HG02759 (cell line): ENCODE results near the gene ZNF710.
A peak's percentile ranks its signal among the peaks of the same experiment; 100 is the strongest.

ENCODE experiments used
- ATAC-seq: cut with Tn5 transposase; IDR thresholded peaks from one replicate; pipeline ENCODE4 v1.9.1; 2021; ENCODE audit warnings: mild to moderate bottlenecking, moderate library complexity; ENCODE audit not compliant: unreplicated experiment

Gene ZNF710

DNA sequence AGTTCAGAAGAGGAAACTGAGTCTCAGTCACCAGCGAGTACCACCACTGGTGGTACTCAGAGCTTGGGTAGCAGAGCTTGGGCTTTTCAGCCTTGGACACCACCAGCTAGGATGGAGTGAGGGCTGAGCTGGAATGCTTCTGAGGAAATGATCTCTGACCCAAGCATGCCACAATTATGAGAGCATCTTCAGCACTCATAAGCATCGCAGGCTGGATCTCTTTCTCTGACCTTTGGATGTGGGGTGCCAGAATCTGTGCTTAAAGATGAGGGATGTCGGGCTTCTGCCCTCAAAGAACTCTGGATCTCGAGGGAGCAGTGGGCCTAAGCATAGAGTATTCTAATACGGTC lies 36.4 kb downstream of the ZNF710 start:
- ATAC-seq: no peak

- peak; percentile 79 for ATAC-seq
Observed at GRCh38 chr15:90037961-90038631, 37.0 kb downstream of the ZNF710 start.

DNA sequence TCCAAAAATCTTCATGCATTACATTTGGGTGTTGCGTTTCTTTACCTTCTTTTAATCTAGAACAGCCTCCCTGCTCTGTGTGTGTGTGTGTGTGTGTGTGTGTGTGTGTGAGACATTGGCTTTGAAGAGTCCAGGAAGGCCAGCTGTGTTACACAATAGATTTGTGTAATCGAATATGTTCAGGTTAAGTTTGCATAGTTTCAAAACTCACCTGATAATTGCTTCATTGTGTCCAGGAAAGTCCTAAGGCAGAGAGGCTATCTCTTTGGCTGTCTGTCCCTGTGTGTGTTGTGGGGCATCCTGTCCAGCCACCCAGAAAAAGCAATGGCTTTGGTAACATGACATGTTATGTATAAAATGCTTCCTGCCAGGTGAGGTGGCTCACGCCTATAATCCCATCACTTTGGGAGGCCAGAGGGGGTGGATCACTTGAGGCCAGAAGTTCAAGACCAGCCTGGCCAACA lies 37.5 kb downstream of the ZNF710 start:
- ATAC-seq: no peak

- ATAC-seq: no peak
Observed at GRCh38 chr15:90039996-90040395, 38.9 kb downstream of the ZNF710 start.

DNA sequence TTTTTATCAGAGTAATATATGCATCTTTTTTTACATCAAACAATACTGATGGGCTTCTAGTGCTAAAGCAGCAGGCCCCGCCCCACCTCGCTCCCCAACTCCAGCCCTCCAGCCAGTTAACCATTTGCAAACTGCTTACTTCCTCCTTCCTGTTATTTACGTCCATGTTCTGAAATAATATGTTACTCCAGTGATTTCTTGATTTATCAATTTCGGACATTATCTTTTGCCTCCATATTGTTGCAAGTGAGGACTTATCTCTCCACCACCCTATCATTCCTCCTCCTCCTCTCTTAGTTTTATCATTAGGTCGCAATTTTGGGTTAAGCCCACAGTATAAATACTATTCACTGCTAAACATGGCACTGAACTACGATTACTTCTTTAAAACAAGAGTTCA lies 39.5 kb downstream of the ZNF710 start:
- no peak for ATAC-seq

DNA sequence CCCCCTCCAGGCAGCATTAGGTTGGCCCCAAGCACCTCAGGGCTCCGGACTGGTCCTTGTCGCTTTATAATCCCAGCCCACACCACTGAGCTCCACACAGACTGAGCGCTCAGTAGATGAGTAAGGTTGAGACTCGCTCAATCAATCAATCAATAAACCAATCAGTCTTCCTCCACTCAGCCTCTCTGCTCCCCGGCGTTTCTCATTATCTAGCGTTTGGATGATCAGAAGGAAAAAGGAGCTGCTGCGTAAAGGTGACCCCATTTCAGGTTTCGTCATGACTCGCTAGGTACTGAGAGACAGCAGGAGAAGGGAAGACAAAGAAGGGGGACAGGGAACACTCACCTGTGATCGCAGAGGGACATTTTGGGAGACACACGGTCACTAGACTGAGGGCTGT lies 41.2 kb downstream of the ZNF710 start:
- ATAC-seq: no peak

DNA sequence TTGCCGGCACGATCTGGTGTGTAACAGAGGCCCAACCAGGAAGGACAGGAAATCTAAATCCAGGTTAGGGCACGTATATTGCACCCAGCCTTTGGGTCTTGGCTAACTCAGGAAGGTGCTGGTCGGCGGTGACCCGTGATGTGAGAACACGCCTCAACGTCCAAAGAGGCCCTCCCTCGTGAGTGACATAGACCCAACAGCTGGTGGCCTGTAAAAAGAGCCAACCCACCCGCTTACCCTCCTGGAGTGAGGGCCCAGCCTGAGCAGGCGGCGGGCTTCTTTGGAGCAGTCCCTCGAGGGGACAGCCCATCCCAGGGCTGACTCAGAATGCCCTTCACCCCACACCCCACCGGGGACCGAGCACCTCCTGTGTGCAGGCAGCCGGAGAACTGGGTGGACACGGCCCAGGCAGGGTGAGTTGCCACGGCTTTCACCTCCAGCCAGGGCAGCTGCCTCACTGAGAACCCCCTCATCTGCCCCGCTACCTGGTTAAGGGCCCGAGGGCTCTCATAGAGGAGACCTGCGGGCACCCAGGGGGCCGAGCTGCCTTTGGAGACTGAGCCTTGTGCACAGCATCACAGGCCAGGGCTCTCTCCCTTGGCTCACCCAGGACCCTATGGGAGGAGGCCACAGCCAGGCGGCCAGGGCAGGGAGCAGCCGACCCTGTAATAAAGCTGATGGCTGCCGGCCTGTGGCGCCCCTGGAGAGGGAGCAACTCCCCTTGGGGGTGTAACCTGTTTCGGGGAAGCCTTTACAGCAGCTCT lies 41.8 kb downstream of the ZNF710 start:
- no peak for ATAC-seq

DNA sequence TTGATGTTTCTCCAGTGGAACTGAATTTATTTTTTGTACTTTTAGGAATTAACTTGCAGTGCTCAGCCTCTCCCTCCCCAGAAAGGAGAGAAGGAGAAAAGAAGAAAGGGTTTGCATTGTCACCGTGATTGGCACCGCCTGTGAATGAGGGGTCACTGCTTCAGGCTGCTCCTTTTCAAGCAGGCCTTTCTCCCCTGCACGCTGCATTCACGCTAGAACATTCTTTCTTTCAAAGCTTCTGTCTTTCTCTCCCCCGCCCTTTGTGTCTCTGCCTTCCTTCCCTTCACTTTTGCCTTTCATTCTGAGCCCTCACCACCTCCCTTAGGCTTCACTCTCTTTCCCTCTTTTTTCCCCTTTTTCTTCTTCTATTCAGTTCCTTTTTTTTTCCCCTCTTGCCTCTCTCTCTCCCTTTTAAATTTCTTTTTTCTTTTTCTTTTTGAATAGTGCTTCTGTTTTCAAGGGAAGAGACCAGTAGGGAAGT lies 42.4 kb downstream of the ZNF710 start:
- no peak for ATAC-seq

GRCh38 chr15:90044191-90044590 lies 43.1 kb downstream of the ZNF710 start:
- no peak for ATAC-seq

DNA sequence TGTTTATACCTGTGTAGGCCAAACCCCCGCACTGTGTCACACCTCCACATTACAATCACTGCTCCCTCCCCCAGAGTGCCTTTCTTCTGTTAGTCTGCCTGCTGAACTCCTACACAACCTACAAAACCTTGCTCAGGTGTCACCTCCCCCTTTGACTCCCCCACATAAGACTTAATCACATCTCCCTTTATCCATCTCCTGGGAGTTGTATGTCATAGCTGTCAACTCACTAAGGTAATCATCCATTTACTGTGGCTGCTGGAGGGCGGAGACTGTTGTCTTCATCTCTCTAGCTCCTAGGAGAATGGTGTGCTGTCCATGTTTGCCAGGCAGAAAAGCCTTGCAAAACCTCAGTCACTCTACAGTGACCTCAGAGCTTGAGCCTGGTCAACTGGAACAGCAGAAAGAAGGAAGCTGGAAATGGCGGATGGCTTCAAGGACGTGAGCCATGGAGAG lies 43.8 kb downstream of the ZNF710 start:
- ATAC-seq: no peak

DNA sequence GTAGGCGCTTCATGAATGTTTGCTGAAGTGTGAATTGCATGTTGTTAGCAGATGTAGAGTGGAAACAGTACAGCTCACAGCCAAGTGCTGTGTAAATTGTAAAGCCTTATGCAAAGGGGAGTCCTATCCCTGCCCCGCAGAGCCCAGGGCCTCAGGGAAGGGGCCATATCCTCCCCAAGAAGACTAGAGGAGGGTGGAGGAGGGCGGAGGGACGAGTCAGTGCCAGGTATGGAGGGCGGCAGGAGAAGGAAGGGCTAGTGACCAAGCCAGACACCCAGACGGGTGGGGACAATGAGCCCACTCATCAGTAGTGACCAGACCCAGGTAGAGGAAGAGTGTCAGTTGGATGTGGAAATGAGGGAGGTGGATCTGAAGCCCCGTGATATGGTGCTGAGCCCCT lies 45.2 kb downstream of the ZNF710 start:
- ATAC-seq: no peak

DNA sequence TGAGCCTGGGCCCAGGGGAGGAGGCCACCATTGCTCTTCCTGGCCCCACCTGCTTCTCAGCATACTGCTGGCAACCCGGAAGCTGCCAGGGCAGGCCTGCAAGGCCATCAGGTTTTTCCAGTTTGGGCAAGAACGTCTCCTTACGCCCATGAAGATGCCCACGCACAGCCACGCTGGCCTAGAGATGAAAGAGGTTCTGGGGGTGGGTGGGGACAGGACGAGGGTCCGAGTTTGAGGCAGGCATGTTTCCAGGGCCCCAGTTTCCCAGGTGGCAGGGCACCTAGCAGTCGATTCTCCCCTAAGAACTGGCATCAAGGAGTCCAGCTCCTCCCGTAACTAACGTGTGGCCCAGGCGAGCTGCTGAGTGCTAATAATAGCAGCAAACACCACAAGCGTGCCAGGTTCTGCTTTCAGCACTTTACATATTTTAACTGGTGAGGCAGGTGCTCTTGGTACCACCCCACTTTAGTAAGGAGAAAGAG lies 45.8 kb downstream of the ZNF710 start:
- ATAC-seq: peak; percentile 62

GRCh38 chr15:90047956-90048575 lies 46.9 kb downstream of the ZNF710 start:
- no peak for ATAC-seq

- no peak for ATAC-seq
Observed at GRCh38 chr15:90049030-90049429, 47.9 kb downstream of the ZNF710 start.

- no peak for ATAC-seq
Observed at GRCh38 chr15:90049666-90050604, 48.8 kb downstream of the ZNF710 start.

DNA sequence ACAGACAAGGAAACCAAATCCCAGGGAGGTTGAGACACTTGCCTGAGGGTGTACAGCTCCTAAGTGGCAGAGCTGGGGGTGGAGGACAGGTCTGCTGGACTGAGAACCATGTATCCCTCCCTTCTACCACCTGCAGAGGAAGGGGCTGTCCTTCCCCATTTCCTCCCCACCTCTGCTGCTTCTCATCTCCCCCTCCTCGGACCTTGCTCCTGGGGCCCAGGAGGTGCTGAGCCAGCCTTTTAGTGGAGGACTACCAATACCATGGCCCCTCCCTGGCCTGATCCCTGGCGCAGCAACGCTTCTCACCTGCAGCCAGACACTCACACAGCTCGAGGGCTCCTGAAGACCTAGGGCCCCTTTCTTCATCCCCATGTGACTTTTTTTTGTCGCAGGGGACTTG lies 50.8 kb downstream of the ZNF710 start:
- no peak for ATAC-seq

- no peak for ATAC-seq
Observed at GRCh38 chr15:90053685-90054466, 52.8 kb downstream of the ZNF710 start.

GRCh38 chr15:90054618-90055097 lies 53.5 kb downstream of the ZNF710 start:
- no peak for ATAC-seq

DNA sequence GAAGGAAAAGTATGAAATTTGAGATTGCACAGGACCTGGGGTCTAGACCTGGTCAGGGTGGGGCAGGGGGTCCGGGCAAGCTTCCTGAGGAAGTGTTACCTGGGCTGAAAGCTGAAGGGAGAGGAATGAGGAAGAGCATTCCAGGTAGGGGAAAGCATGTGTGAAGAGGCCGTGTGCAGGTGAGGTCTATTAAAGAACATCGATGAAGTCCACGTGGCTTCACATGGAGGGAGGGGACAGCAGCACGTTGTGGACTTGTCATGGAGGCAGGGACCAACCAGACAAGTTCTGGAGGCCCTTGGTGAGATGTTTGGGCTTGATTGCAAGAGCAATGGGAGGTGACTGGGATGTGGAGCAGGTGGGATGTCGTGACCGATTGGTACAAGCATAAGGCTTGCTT lies 54.1 kb downstream of the ZNF710 start:
- ATAC-seq: no peak

- ATAC-seq: no peak
Observed at GRCh38 chr15:90056529-90056928, 55.4 kb downstream of the ZNF710 start.
